ENCODE data around the gene WBP2NL. TPM values are rescaled to one million over a fixed set of nuclear protein-coding genes. Genes with fewer than 3 reads are reported as not detected.

The WBP2NL gene
- total and polyA plus RNA-seq, 2 donors (not counting 1 experiment from before 2014, with no cell fraction given) = 1.6 to 10.4 TPM

DNA sequence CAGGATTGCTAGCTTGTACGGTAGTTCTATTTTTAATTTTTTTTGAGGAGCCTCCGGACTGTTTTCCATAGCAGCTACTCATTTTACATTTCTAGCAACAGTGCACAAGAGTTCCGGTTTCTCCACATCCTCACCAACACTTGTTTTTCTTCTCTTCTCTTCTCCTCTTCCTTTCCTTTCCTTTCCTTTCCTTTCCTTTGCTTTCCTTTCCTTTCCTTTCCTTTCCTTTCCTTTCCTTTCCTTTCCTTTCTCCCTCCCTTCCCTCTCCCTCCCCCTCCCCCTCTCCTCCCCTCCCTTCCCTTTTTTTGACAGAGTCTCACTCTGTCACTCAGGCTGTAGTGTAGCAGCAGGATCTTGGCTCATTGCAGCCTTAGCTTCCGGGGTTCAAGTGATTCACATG is 9.3 kb downstream of the WBP2NL start:
- no peak overlapping the region for H3K27ac ChIP-seq (ENCODE audit: low read length in 2 of 2)
- Mint-ChIP-seq H3K27ac (no peak overlapping the region), H3K4me3 (no peak overlapping the region), H3K4me1 (no peaks in the 10 kb centered on the region), H3K9me3 (ENCODE audit: insufficient read depth) (peaks cover 8% of the 10 kb centered on the region), H3K27me3 (peaks cover 3% of the 10 kb centered on the region)
- WGBS (ENCODE audit: insufficient coverage) = 50% methylated on average over 2 of the region's 4 CpGs
- H3K4me1 ChIP-seq (ENCODE audit: control insufficient read depth in 2 of 2, insufficient read depth in 2 of 2, low read length in 2 of 2) = no peaks in the 10 kb centered on the region
- no peaks in the 10 kb centered on the region for H3K79me2 ChIP-seq (ENCODE audit: control insufficient read depth, insufficient read depth, low read length)
- ATAC-seq (ENCODE audit: low read depth) = no peak
- no peak for DNase-seq
- intact Hi-C loops (cut with micrococcal nuclease) = no loop called here
- no peak overlapping the region for H3K4me2 ChIP-seq (replicated peaks; ENCODE audit: low read depth, low read length, poor library complexity, severe bottlenecking)
- no peak overlapping the region for H3K9ac ChIP-seq (ENCODE audit: low read length)
- peaks cover 5 to 32% (median 30%) of the 10 kb centered on the region in 3 donors for H3K9me3 ChIP-seq (ENCODE audit: control extremely low read depth in 1 of 3, control insufficient read depth in 2 of 3, insufficient read depth in 1 of 3, low read length in 2 of 3)
- H3K36me3 ChIP-seq (replicated peaks in 1 of 2; ENCODE audit: control extremely low read depth in 1 of 2, control insufficient read depth in 1 of 2, extremely low read depth in 1 of 2, insufficient read depth in 2 of 2, low read length in 1 of 2) = no peaks in the 10 kb centered on the region
- TF ChIP-seq EZH2 (IDR thresholded peaks at IDR 0.05; ENCODE audit: borderline replicate concordance, insufficient read depth, low read depth, low read length, poor library complexity, severe bottlenecking) = no peak
- no peak for TF ChIP-seq CTCF (IDR thresholded peaks at IDR 0.05)
- no peaks in the 10 kb centered on the region for H4K20me1 ChIP-seq (ENCODE audit: control insufficient read depth, insufficient read depth, low read length, poor library complexity, severe bottlenecking)
- ChIA-PET CTCF (no interaction called here), POLR2A (no interaction called here)
- H3K4me3 ChIP-seq (ENCODE audit: control extremely low read depth in 1 of 5, extremely low read depth in 1 of 5, insufficient read depth in 1 of 5, low read depth in 2 of 5, low read length in 4 of 5) = no peak overlapping the region
- H2AFZ ChIP-seq (ENCODE audit: insufficient read depth, low read depth, low read length, poor library complexity, severe bottlenecking) = no peak overlapping the region
- no peaks in the 10 kb centered on the region for H3K27me3 ChIP-seq (replicated peaks in 1 of 4; ENCODE audit: control extremely low read depth in 1 of 4, control insufficient read depth in 3 of 4, insufficient read depth in 4 of 4, low read length in 3 of 4)

DNA sequence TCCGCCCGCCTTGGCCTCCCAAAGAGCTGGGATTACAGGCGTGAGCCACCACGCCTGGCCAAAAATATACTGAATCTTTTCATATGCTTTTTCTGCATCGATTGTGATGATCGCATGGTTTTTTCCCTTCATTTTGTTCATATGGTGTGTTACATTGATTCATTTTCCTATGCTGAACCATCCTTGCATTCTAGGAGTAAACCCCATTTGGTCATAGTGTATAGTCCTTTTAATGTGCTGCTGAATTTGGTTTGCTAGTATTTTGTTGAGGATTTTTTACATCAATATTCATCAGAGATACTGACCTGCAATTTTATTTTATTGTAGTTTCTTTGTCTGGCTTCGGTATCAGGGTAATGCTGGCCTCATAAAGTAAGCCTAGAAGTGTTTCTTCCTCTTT is 12.2 kb downstream of the WBP2NL start:
- H3K4me2 ChIP-seq (replicated peaks; ENCODE audit: low read depth, low read length, poor library complexity, severe bottlenecking) = no peak overlapping the region
- ATAC-seq (ENCODE audit: low read depth) (no peak), DNase-seq (no peak)
- intact Hi-C loops (cut with micrococcal nuclease) = no loop called here
- no peaks in the 10 kb centered on the region for H3K79me2 ChIP-seq (ENCODE audit: control insufficient read depth, insufficient read depth, low read length)
- H3K27ac ChIP-seq (ENCODE audit: low read length in 2 of 2) = no peak overlapping the region
- H3K4me1 ChIP-seq (ENCODE audit: control insufficient read depth in 2 of 2, insufficient read depth in 2 of 2, low read length in 2 of 2) = no peaks in the 10 kb centered on the region
- peaks cover 4 to 32% (median 27%) of the 10 kb centered on the region in 3 donors for H3K9me3 ChIP-seq (ENCODE audit: control extremely low read depth in 1 of 3, control insufficient read depth in 2 of 3, insufficient read depth in 1 of 3, low read length in 2 of 3)
- peaks cover 8% of the 10 kb centered on the region for H3K9me3 Mint-ChIP-seq (ENCODE audit: insufficient read depth)
- no peak overlapping the region for H3K27ac Mint-ChIP-seq
- H3K27me3 Mint-ChIP-seq = peaks cover 3% of the 10 kb centered on the region
- TF ChIP-seq CTCF (IDR thresholded peaks at IDR 0.05) = no peak
- no peak for TF ChIP-seq EZH2 (IDR thresholded peaks at IDR 0.05; ENCODE audit: borderline replicate concordance, insufficient read depth, low read depth, low read length, poor library complexity, severe bottlenecking)
- WGBS (ENCODE audit: insufficient coverage) = 100% methylated on average over 2 of the region's 7 CpGs
- H4K20me1 ChIP-seq (ENCODE audit: control insufficient read depth, insufficient read depth, low read length, poor library complexity, severe bottlenecking) = no peaks in the 10 kb centered on the region
- no peaks in the 10 kb centered on the region for H3K27me3 ChIP-seq (replicated peaks in 1 of 4; ENCODE audit: control extremely low read depth in 1 of 4, control insufficient read depth in 3 of 4, insufficient read depth in 4 of 4, low read length in 3 of 4)
- H2AFZ ChIP-seq (ENCODE audit: insufficient read depth, low read depth, low read length, poor library complexity, severe bottlenecking) = no peak overlapping the region
- no peak overlapping the region for H3K9ac ChIP-seq (ENCODE audit: low read length)
- peaks cover 2% of the 10 kb centered on the region for H3K4me1 Mint-ChIP-seq
- no peak overlapping the region for H3K4me3 Mint-ChIP-seq
- H3K4me3 ChIP-seq (ENCODE audit: control extremely low read depth in 1 of 5, extremely low read depth in 1 of 5, insufficient read depth in 1 of 5, low read depth in 2 of 5, low read length in 4 of 5) = no peak overlapping the region
- POLR2A ChIA-PET = interaction anchor here (1.5 kb wide), 1 partner anchor 12 kb away, joined by 3 read pairs; the partner anchor contains the start of gene WBP2NL
- CTCF ChIA-PET = interaction anchor here (0.7 kb wide), 1 partner anchor 344 kb away, joined by 3 read pairs; no protein-coding TSS in a partner anchor
- no peaks in the 10 kb centered on the region for H3K36me3 ChIP-seq (replicated peaks in 1 of 2; ENCODE audit: control extremely low read depth in 1 of 2, control insufficient read depth in 1 of 2, extremely low read depth in 1 of 2, insufficient read depth in 2 of 2, low read length in 1 of 2)

Data from B cell (primary cell).